ENCODE data around the gene OVOL3.
A peak's percentile ranks its signal among the peaks of the same experiment; 100 is the strongest.

The OVOL3 gene

DNA sequence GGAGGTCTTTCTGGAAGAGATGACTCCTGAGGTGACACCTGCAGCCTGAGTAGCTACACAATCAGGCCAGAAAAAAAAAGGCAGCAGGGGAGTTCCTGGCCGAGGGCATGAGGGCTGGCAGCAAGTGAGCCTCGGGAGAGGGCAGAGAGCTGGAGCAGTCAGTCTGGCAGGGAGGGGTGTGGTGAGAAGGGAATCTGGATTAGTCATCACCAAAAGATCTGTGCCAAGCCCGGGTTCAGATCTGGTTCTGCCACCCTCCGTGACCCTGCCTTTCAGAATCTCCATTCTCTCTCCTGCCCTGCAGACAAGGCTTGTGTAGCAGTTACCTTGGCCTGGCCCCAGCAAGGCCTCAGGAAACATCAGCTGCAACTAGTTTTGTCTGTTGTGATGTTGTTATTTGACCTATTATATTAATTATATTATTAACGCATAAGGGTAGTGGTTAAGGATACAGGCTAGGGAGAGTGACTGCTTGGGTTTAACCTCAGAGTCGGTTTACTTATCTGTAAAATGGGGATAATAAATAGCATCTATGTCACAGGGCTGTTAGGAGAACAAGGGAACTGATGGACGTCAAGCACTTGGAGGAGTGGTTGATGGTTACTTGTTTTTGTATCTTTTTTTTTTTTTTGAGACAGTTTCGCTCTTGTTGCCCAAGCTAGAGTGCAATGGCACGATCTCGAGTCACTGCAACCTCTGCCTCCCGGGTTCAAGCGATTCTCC, 26.2 kb downstream of the OVOL3 start:
- H3K27ac ChIP-seq (replicated peaks) = no peak overlapping the region

DNA sequence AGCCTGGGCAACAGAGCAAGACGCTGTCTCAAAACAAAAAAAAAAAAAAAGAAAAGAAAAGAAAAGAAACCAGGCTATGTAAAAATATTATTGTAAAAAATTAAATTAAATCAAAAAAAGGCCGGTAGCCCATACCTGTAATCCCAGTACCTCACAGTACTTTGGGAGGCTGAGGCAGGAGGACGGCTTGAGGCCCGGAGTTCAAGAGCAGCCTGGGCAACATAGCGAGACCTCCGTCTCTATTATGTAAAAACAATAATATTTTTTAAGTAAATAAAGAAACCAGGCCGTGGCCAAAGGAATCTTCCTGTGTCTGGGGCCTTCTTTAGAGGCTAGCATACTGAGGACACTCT, 28.2 kb downstream of the OVOL3 start:
- no peak for TF ChIP-seq SPI1 (IDR thresholded peaks at IDR 0.05; ENCODE audit: borderline replicate concordance, low read depth)
- TF ChIP-seq, protein P1, sequence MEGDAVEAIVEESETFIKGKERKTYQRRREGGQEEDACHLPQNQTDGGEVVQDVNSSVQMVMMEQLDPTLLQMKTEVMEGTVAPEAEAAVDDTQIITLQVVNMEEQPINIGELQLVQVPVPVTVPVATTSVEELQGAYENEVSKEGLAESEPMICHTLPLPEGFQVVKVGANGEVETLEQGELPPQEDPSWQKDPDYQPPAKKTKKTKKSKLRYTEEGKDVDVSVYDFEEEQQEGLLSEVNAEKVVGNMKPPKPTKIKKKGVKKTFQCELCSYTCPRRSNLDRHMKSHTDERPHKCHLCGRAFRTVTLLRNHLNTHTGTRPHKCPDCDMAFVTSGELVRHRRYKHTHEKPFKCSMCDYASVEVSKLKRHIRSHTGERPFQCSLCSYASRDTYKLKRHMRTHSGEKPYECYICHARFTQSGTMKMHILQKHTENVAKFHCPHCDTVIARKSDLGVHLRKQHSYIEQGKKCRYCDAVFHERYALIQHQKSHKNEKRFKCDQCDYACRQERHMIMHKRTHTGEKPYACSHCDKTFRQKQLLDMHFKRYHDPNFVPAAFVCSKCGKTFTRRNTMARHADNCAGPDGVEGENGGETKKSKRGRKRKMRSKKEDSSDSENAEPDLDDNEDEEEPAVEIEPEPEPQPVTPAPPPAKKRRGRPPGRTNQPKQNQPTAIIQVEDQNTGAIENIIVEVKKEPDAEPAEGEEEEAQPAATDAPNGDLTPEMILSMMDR (IDR thresholded peaks at IDR 0.05; ENCODE audit: insufficient read depth, low read length) = no peak
- TF ChIP-seq GABPA (IDR thresholded peaks at IDR 0.05; ENCODE audit: low read depth) = no peak
- TF ChIP-seq POLR2AphosphoS5 (IDR thresholded peaks at IDR 0.05; ENCODE audit: low read depth) = no peak
- TF ChIP-seq, protein P2, sequence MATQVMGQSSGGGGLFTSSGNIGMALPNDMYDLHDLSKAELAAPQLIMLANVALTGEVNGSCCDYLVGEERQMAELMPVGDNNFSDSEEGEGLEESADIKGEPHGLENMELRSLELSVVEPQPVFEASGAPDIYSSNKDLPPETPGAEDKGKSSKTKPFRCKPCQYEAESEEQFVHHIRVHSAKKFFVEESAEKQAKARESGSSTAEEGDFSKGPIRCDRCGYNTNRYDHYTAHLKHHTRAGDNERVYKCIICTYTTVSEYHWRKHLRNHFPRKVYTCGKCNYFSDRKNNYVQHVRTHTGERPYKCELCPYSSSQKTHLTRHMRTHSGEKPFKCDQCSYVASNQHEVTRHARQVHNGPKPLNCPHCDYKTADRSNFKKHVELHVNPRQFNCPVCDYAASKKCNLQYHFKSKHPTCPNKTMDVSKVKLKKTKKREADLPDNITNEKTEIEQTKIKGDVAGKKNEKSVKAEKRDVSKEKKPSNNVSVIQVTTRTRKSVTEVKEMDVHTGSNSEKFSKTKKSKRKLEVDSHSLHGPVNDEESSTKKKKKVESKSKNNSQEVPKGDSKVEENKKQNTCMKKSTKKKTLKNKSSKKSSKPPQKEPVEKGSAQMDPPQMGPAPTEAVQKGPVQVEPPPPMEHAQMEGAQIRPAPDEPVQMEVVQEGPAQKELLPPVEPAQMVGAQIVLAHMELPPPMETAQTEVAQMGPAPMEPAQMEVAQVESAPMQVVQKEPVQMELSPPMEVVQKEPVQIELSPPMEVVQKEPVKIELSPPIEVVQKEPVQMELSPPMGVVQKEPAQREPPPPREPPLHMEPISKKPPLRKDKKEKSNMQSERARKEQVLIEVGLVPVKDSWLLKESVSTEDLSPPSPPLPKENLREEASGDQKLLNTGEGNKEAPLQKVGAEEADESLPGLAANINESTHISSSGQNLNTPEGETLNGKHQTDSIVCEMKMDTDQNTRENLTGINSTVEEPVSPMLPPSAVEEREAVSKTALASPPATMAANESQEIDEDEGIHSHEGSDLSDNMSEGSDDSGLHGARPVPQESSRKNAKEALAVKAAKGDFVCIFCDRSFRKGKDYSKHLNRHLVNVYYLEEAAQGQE (IDR thresholded peaks at IDR 0.05; ENCODE audit: insufficient replicate concordance, low read depth) = no peak
- peak overlapping the region; percentile 94 for H3K27ac ChIP-seq (replicated peaks)
- no peaks in the 10 kb centered on the region for H3K27me3 ChIP-seq (ENCODE audit: insufficient read depth, poor library complexity, severe bottlenecking)
- no peak for DNase-seq (ENCODE audit: low read depth in 1 of 2, low spot score in 1 of 2)
- peak overlapping the region; percentile 92 for H3K4me3 ChIP-seq (replicated peaks; ENCODE audit: insufficient read depth, low read length)

More for the DNA sequence above, 26.2 kb downstream of the OVOL3 start:
- TF ChIP-seq, protein P2 (IDR thresholded peaks at IDR 0.05; ENCODE audit: insufficient replicate concordance, low read depth) = no peak
- TF ChIP-seq GABPA (IDR thresholded peaks at IDR 0.05; ENCODE audit: low read depth) = no peak
- TF ChIP-seq SPI1 (IDR thresholded peaks at IDR 0.05; ENCODE audit: borderline replicate concordance, low read depth) = no peak
- no peak for DNase-seq (ENCODE audit: low read depth in 1 of 2, low spot score in 1 of 2)
- no peaks in the 10 kb centered on the region for H3K27me3 ChIP-seq (ENCODE audit: insufficient read depth, poor library complexity, severe bottlenecking)
- H3K4me3 ChIP-seq (replicated peaks; ENCODE audit: insufficient read depth, low read length) = no peak overlapping the region

DNA sequence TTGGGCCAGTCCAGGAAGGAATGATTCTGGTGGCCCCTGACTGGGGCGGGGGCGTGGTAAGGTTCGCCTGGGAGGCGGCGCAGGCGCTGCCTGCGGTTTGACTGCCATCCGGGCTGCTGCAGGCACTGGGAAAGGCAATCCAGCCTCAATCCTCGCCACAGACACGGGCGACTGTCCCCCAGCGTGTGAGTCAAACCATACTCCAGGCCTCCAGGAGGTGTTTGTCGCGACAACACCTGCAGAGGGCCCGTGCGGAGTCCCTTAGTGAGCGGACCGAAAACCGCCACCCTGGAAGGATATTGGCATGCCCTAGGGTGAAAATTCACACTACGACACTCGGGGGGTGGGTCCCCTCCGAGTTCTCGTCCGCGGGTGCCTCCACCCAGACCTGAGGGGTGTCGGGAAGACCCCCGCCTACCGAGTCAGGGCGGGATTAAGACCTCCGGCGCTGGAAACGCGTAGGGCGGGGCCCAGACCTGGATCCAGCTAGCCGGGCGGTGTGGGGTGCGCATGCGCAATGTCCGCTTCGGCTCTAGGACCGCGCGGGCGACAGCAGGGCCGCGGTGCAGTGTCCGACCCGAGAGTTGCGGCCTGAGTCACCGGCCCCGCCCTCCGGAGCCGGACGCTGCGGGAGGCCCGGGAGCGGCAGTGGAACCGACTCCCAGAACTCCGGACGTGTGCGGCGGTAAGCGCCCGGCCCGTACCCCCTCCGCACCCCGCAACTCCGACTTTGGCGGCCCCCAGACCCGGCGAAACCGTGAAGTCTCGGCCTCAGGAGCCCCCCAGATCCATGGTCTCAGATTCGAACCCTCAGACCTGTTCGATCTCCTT, 28.7 kb downstream of the OVOL3 start, which contains the start of gene CAPNS1:
Gene CAPNS1, plus strand, starts transcription at position 594 of the 831 bp plus-strand sequence. CDS start 946 bp downstream, outside the sequence.
- peak; percentile 92 to 95 for DNase-seq (ENCODE audit: low read depth in 1 of 2, low spot score in 1 of 2)
- no peaks in the 10 kb centered on the region for H3K27me3 ChIP-seq (ENCODE audit: insufficient read depth, poor library complexity, severe bottlenecking)
- peak within 1 kb of the TSS; percentile 92 for H3K4me3 ChIP-seq (replicated peaks; ENCODE audit: insufficient read depth, low read length)
- TF ChIP-seq POLR2AphosphoS5 (IDR thresholded peaks at IDR 0.05; ENCODE audit: low read depth) = peak; percentile 46
- TF ChIP-seq, protein P1 (IDR thresholded peaks at IDR 0.05; ENCODE audit: insufficient read depth, low read length) = no peak
- peak; percentile 22; the same call in 1 of the 2 replicates for TF ChIP-seq GABPA (IDR thresholded peaks at IDR 0.05; ENCODE audit: low read depth)
- peak within 1 kb of the TSS; percentile 94 for H3K27ac ChIP-seq (replicated peaks)

Measured in HL-60 (cell line).